Nephron progenitor cell (in vitro differentiated cells): Measurements from ENCODE around the gene GPX2.

Source experiments
- DNase-seq: peaks from one replicate; pipeline ENCODE4 v3.0.0; 2021
- H3K27ac Mint-ChIP-seq: 2 replicates; pipeline ENCODE4 v1.8.0; 2021; ENCODE audit warnings: mild to moderate bottlenecking, moderate library complexity, mixed read lengths
- H3K27me3 Mint-ChIP-seq: 2 replicates; pipeline ENCODE4 v1.8.0; 2021; ENCODE audit warnings: mild to moderate bottlenecking, low read depth, mixed read lengths; ENCODE audit not compliant: poor library complexity
- H3K36me3 Mint-ChIP-seq: 2 replicates; pipeline ENCODE4 v1.8.0; 2021; ENCODE audit warnings: low read depth, mixed read lengths
- H3K4me1 Mint-ChIP-seq: 2 replicates; pipeline ENCODE4 v1.8.0; 2021; ENCODE audit warnings: mixed read lengths
- H3K4me3 Mint-ChIP-seq: 2 replicates; pipeline ENCODE4 v1.8.0; 2021; ENCODE audit warnings: mild to moderate bottlenecking, moderate library complexity, mixed read lengths
- H3K9me3 Mint-ChIP-seq: 2 replicates; pipeline ENCODE4 v1.8.0; 2021; ENCODE audit warnings: mild to moderate bottlenecking, moderate library complexity, mixed read lengths
- CTCF ChIP-seq: fragments of 200-600 bp; sonication (generic); IDR thresholded peaks from 2 replicates; pipeline ENCODE4 v1.5.0; 2021; ENCODE audit warnings: antibody characterized with exemption

GPX2 gene

GRCh38 chr14:64899958-64900357, 42.6 kb downstream of the GPX2 start:
- Mint-ChIP-seq H3K27ac (no peak overlapping the region), H3K4me1 (no peaks in the 10 kb centered on the region), H3K36me3 (no peaks in the 10 kb centered on the region), H3K9me3 (no peaks in the 10 kb centered on the region), H3K4me3 (no peak overlapping the region), H3K27me3 (peaks cover 15% of the 10 kb centered on the region)
- no peak for DNase-seq
- TF ChIP-seq CTCF, result no peak

- Mint-ChIP-seq H3K36me3 (no peaks in the 10 kb centered on the region), H3K27ac (no peak overlapping the region), H3K9me3 (no peaks in the 10 kb centered on the region), H3K4me1 (no peaks in the 10 kb centered on the region), H3K4me3 (no peak overlapping the region), H3K27me3 (peaks cover 26% of the 10 kb centered on the region)
- TF ChIP-seq CTCF, result peak; percentile 64
- DNase-seq, result peak; percentile 23
These were observed 50.6 kb downstream of the GPX2 start for GRCh38 chr14:64891839-64892375.

GRCh38 chr14:64891173-64891838, 51.2 kb downstream of the GPX2 start:
- H3K9me3 Mint-ChIP-seq, result no peaks in the 10 kb centered on the region
- H3K27me3 Mint-ChIP-seq, result peaks cover 30% of the 10 kb centered on the region
- H3K4me1 Mint-ChIP-seq, result no peaks in the 10 kb centered on the region
- no peaks in the 10 kb centered on the region for H3K36me3 Mint-ChIP-seq
- H3K4me3 Mint-ChIP-seq, result no peak overlapping the region
- no peak for TF ChIP-seq CTCF
- DNase-seq, result no peak
- H3K27ac Mint-ChIP-seq, result no peak overlapping the region

GRCh38 chr14:64889352-64889751, 53.2 kb downstream of the GPX2 start:
- no peaks in the 10 kb centered on the region for H3K4me1 Mint-ChIP-seq
- DNase-seq, result no peak
- no peaks in the 10 kb centered on the region for H3K36me3 Mint-ChIP-seq
- no peak for TF ChIP-seq CTCF
- H3K27ac Mint-ChIP-seq, result no peak overlapping the region
- H3K4me3 Mint-ChIP-seq, result no peak overlapping the region
- H3K27me3 Mint-ChIP-seq, result peaks cover 49% of the 10 kb centered on the region
- no peaks in the 10 kb centered on the region for H3K9me3 Mint-ChIP-seq
